ENCODE results near the gene CHTF18. TPM values are rescaled to one million over a fixed set of nuclear protein-coding genes. Genes with fewer than 3 reads are reported as not detected.

The CHTF18 gene
- total RNA-seq, 1 donor from 2014 or later = 7.7 TPM

DNA sequence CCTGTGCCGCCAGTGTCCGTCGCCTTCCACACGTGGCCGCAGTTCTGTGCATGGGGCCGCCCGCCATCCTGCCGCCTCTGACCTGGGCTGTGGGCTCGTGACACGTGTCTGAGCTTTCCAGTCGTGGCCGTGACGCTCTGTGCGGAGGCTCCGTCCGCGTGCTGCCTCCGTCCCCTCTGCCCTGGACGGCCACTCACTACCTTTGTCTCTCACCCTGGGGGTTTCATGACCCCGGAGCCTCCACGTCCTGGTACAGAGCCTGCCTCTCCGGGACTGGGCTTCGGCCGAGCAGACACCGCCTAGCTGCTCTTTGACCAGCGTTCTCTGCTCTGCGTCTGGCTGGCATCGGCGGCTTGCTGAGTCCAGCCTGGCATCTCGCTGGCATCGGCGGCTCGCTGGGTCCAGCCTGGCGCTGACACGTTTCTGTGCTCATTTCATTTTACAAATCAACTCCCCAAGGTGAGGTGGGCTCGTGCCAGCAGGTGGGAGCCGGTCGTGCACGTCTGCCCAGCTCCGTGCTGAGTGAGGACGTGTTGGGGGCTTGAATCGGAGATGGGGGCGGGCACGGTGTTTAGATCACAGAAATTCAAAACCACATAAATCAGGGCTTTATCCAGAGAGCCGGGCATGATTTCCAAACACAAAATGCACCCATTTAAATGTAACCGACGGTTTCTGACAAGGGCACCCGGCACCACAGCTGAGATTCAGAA lies 56.4 kb downstream of the CHTF18 start:
- no peak for DNase-seq (ENCODE audit: low spot score)

DNA sequence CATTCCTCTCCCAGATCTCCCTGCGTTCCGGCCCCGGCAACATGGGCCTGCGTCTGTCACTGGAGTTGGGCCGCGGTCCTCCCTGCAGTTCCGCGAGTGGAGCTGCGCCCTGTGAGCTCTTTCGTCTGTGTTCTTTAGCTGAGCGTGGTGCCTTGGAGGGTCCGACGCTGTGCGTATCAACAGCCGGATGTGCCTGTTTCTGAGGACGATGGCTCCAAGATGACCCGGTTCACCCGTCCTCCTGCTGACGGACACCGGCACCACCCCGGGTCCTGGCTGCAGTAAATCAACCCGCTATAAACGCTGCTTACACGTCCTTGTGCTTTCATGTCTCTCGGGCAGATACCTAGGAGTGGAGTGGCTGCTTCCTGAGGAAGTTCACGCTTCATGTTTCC lies 56.9 kb downstream of the CHTF18 start:
- DNase-seq (ENCODE audit: low spot score) = no peak

DNA sequence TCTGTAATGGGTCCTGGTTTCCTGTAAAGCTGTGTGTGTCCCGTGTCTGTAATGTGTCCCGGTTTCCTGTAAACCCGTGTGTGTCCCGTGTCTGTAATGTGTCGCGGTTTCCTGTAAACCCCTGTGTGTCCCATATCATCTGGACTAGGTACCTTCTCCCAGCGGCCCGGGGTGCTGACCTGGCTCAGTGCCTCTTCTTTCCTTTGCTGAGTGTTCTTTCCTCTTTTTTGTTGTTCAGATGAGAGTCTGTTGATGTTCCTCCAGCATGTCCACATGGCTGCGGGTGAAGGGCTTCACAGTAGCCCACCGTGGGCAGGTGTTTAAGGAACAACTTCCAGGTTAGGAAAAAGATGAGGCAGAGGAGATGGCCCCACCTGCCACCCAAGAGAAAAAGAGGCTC lies 58.7 kb downstream of the CHTF18 start:
- DNase-seq (ENCODE audit: low spot score) = no peak

Other genes with a start within 250 kb of the CHTF18 start
- gene PRR35, start 228.2 kb upstream of the CHTF18 start, total RNA-seq (ENCODE audit: insufficient read depth, low replicate concordance) = not detected
- 0.48 TPM for gene NHLRC4, start 221.6 kb upstream of the CHTF18 start, total RNA-seq (ENCODE audit: insufficient read depth, low replicate concordance)
- 18.5 TPM for gene PIGQ, start 218.7 kb upstream of the CHTF18 start, total RNA-seq (ENCODE audit: insufficient read depth, low replicate concordance)
- gene RAB40C, start 198.6 kb upstream of the CHTF18 start, total RNA-seq (ENCODE audit: insufficient read depth, low replicate concordance) = 12.3 TPM
- gene WFIKKN1, start 157.6 kb upstream of the CHTF18 start, total RNA-seq (ENCODE audit: insufficient read depth, low replicate concordance) = 1.4 TPM
- gene METTL26, start 152.3 kb upstream of the CHTF18 start, total RNA-seq (ENCODE audit: insufficient read depth, low replicate concordance) = 48.6 TPM
- gene MCRIP2, start 146.8 kb upstream of the CHTF18 start, total RNA-seq (ENCODE audit: insufficient read depth, low replicate concordance) = 24.6 TPM
- 30.8 TPM for gene WDR90, start 139.3 kb upstream of the CHTF18 start, total RNA-seq (ENCODE audit: insufficient read depth, low replicate concordance)
- gene RHOT2, start 120.5 kb upstream of the CHTF18 start, total RNA-seq (ENCODE audit: insufficient read depth, low replicate concordance) = 33.2 TPM
- gene RHBDL1, start 112.9 kb upstream of the CHTF18 start, total RNA-seq (ENCODE audit: insufficient read depth, low replicate concordance) = 1.9 TPM
- 99.7 TPM for gene STUB1, start 108.2 kb upstream of the CHTF18 start, total RNA-seq (ENCODE audit: insufficient read depth, low replicate concordance)
- gene JMJD8, start 104.3 kb upstream of the CHTF18 start, total RNA-seq (ENCODE audit: insufficient read depth, low replicate concordance) = 20.5 TPM
- 2.6 TPM for gene WDR24, start 98.2 kb upstream of the CHTF18 start, total RNA-seq (ENCODE audit: insufficient read depth, low replicate concordance)
- gene FBXL16, start 82.8 kb upstream of the CHTF18 start, total RNA-seq (ENCODE audit: insufficient read depth, low replicate concordance) = not detected
- gene METRN, start 73.5 kb upstream of the CHTF18 start, total RNA-seq (ENCODE audit: insufficient read depth, low replicate concordance) = 85.7 TPM
- gene ANTKMT, start 67.5 kb upstream of the CHTF18 start, total RNA-seq (ENCODE audit: insufficient read depth, low replicate concordance) = 35.6 TPM
- gene CCDC78, start 62.2 kb upstream of the CHTF18 start, total RNA-seq (ENCODE audit: insufficient read depth, low replicate concordance) = 0.24 TPM
- gene HAGHL, start 61.5 kb upstream of the CHTF18 start, total RNA-seq (ENCODE audit: insufficient read depth, low replicate concordance) = 7.5 TPM
- 32.5 TPM for gene CIAO3, start 47.6 kb upstream of the CHTF18 start, total RNA-seq (ENCODE audit: insufficient read depth, low replicate concordance)
- 26.2 TPM for gene MSLN, start 27.9 kb upstream of the CHTF18 start, total RNA-seq (ENCODE audit: insufficient read depth, low replicate concordance)
- 5.5 TPM for gene RPUSD1, start 239 bp upstream of the CHTF18 start, total RNA-seq (ENCODE audit: insufficient read depth, low replicate concordance)
- gene GNG13, start 12.1 kb downstream of the CHTF18 start, total RNA-seq (ENCODE audit: insufficient read depth, low replicate concordance) = not detected
- 24.6 TPM for gene LMF1, start 182.4 kb downstream of the CHTF18 start, total RNA-seq (ENCODE audit: insufficient read depth, low replicate concordance)
- 5.8 TPM for gene SOX8, start 193.2 kb downstream of the CHTF18 start, total RNA-seq (ENCODE audit: insufficient read depth, low replicate concordance)

Measured in umbilical cord (tissue), 2 donors.